A549 (cell line): ENCODE data around the gene RHOT2. TPM values are rescaled to one million over a fixed set of nuclear protein-coding genes. Genes with fewer than 3 reads are reported as not detected.

Source experiments
- ATAC-seq, 2 experiments: fragments of 200-7000 bp in 1 of 2; fragments of >200 bp in 1 of 2; cut with Nextera tagmentation in 1 of 2; cut with Tn5 transposase in 1 of 2; 3 replicates each; pipeline versions ENCODE4 v1.8.0 to v1.9.1; 2018 to 2020; ENCODE audit warnings: mild to moderate bottlenecking in 1 of 2, moderate library complexity in 1 of 2
- CTCF ChIA-PET: fragments of 300-600 bp; sonication (Branson Sonifier 250); formaldehyde crosslinking; extraction: SDS; loops from one replicate; lab custom pipeline; 2021; ENCODE audit warnings: antibody characterized with exemption, inconsistent platforms; lab: Yijun Ruan, JAX
- POLR2A ChIA-PET: fragments of 350-600 bp; formaldehyde crosslinking; extraction: SDS; loops from one replicate; lab custom pipeline; 2021; ENCODE audit warnings: antibody characterized with exemption, inconsistent platforms; lab: Yijun Ruan, JAX
- DNase-seq, 2 experiments: peaks; one replicate each; pipeline versions ENCODE4 v3.0.0 to v3.0.0-alpha.2; 2011 to 2016; ENCODE audit warnings: low read depth in 1 of 2, low spot score in 1 of 2
- FAIRE-seq: peaks from 2 replicates; lab custom pipeline; 2011; peaks lifted over from hg19 to GRCh38; lab: Jason Lieb, UNC
- H3K27ac ChIP-seq, 2 experiments: fragments of >200 bp; sonication (Bioruptor Twin); formaldehyde crosslinking; 3 replicates each; pipeline ENCODE4 v1.5.1; 2016 to 2017
- H3K4me1 ChIP-seq: fragments of >200 bp; sonication (Bioruptor Twin); formaldehyde crosslinking; 3 replicates; pipeline ENCODE4 v1.6.1; 2016
- H3K4me2 ChIP-seq: fragments of >200 bp; sonication (Bioruptor Twin); formaldehyde crosslinking; 3 replicates; pipeline ENCODE4 v1.6.1; 2016
- H3K4me3 ChIP-seq: fragments of >200 bp; sonication (Bioruptor Twin); formaldehyde crosslinking; 3 replicates; pipeline ENCODE4 v1.5.1; 2016
- H3K9me3 ChIP-seq: fragments of >200 bp; sonication (Bioruptor Twin); formaldehyde crosslinking; 3 replicates; pipeline ENCODE4 v1.6.1; 2016
- CBX2 ChIP-seq: fragments of 200-600 bp; sonication (generic); IDR thresholded peaks from 2 replicates; pipeline ENCODE4 v1.6.1; 2016; ENCODE audit warnings: low read depth, mild to moderate bottlenecking, borderline replicate concordance
- CEBPB ChIP-seq, 2 experiments: fragments of >200 bp in 1 of 2; sonication (Bioruptor Twin) in 1 of 2; formaldehyde crosslinking in 1 of 2; IDR thresholded peaks; 2 replicates each; pipeline ENCODE4 v1.6.1; 2012 to 2016
- CHD2 ChIP-seq: fragments of 150-350 bp; IDR thresholded peaks from 2 replicates; pipeline ENCODE4 v1.6.1; 2014; ENCODE audit warnings: low read length; ENCODE audit not compliant: partially characterized antibody
- CHD4 ChIP-seq: fragments of 200-600 bp; sonication (generic); IDR thresholded peaks from 2 replicates; pipeline ENCODE4 v1.6.1; 2016; ENCODE audit warnings: antibody characterized with exemption, mild to moderate bottlenecking, borderline replicate concordance
- EHMT2 ChIP-seq: fragments of 200-600 bp; sonication (generic); IDR thresholded peaks from 2 replicates; pipeline ENCODE4 v1.6.1; 2016; ENCODE audit warnings: antibody characterized with exemption, low read depth, mild to moderate bottlenecking, moderate library complexity
- ESRRA ChIP-seq: fragments of 150-350 bp; IDR thresholded peaks from 2 replicates; pipeline ENCODE4 v1.6.1; 2014; ENCODE audit warnings: mild to moderate bottlenecking, low read length, borderline replicate concordance
- GATA3 ChIP-seq: IDR thresholded peaks from 2 replicates; pipeline ENCODE4 v1.6.1; 2012; ENCODE audit warnings: borderline replicate concordance
- HEYL ChIP-seq: fragments of 250-450 bp; sonication (Bioruptor Pico); IDR thresholded peaks from 2 replicates; pipeline ENCODE4 v1.8.0; 2021; ENCODE audit warnings: mild to moderate bottlenecking, moderate library complexity
- HOXB13 ChIP-seq: fragments of 250-450 bp; sonication (Bioruptor Pico); IDR thresholded peaks from 2 replicates; pipeline ENCODE4 v1.5.0; 2020; ENCODE audit warnings: low read depth, mild to moderate bottlenecking, moderate library complexity
- JUN ChIP-seq, 2 experiments: fragments of >200 bp; sonication (Bioruptor Twin); formaldehyde crosslinking; IDR thresholded peaks; 2 replicates in 1 of 2; 3 replicates in 1 of 2; pipeline ENCODE4 v1.6.1; 2016 to 2017
- KDM1A ChIP-seq: fragments of 200-600 bp; sonication (generic); IDR thresholded peaks from 2 replicates; pipeline ENCODE4 v1.6.1; 2016; ENCODE audit warnings: low read depth, mild to moderate bottlenecking
- NFE2L2 ChIP-seq: fragments of 150-350 bp; conservative IDR thresholded peaks from 2 replicates; pipeline ENCODE4 v1.6.1; 2014; ENCODE audit warnings: low read length
- POLR2A ChIP-seq: IDR thresholded peaks from 2 replicates; pipeline ENCODE4 v1.6.1; 2012; ENCODE audit warnings: mild to moderate bottlenecking, low read length
- POLR2AphosphoS2 ChIP-seq: conservative IDR thresholded peaks from 2 replicates; pipeline ENCODE4 v1.6.1; 2012; ENCODE audit warnings: low read length, improper control_type of control experiment, inconsistent platforms
- RARB ChIP-seq: fragments of 250-450 bp; sonication (Bioruptor Pico); IDR thresholded peaks from 2 replicates; pipeline ENCODE4 v1.8.0; 2021; ENCODE audit warnings: mild to moderate bottlenecking, moderate library complexity
- RCOR1 ChIP-seq: fragments of 150-350 bp; IDR thresholded peaks from 2 replicates; pipeline ENCODE4 v1.6.1; 2014; ENCODE audit warnings: antibody characterized with exemption, low read length, low read depth
- TFCP2L1 ChIP-seq: fragments of 250-450 bp; sonication (Bioruptor Pico); IDR thresholded peaks from 2 replicates; pipeline ENCODE4 v1.5.0; 2021; ENCODE audit warnings: mild to moderate bottlenecking
- ZFP36 ChIP-seq: fragments of 450-650 bp; IDR thresholded peaks from 2 replicates; pipeline ENCODE4 v1.6.1; 2014; ENCODE audit warnings: borderline replicate concordance; ENCODE audit not compliant: partially characterized antibody
- ZNF302 ChIP-seq: fragments of 250-450 bp; sonication (Bioruptor Pico); IDR thresholded peaks from 2 replicates; pipeline ENCODE4 v1.9.0; 2021; ENCODE audit warnings: inconsistent platforms, mild to moderate bottlenecking, moderate library complexity
- ZSCAN20 ChIP-seq: fragments of 250-450 bp; sonication (Bioruptor Pico); IDR thresholded peaks from 2 replicates; pipeline ENCODE4 v1.8.0; 2022; ENCODE audit warnings: mild to moderate bottlenecking, moderate library complexity
- WGBS: methylation state at CpG from one replicate; pipeline ENCODE4 v1.1.6; 2017; ENCODE audit errors: missing lambda C conversion rate; 5-methylcytosine and 5-hydroxymethylcytosine counted together
- polyA plus RNA-seq, 4 experiments: library from polyadenylated mRNA; depleted of rRNA in 3 of 4; stranded (reverse); fragments of >200 nt; fragmentation: RNase III in 1 of 4; extraction: RNeasy Plus Mini Kit Qiagen cat#74134 plus additional on column Dnase treatment in 1 of 4; gene quantifications; 2 replicates in 3 of 4; 3 replicates in 1 of 4; pipeline ENCODE4 v1.2.3, GENCODE V29; 2011 to 2017
- TF ChIP-seq, protein P1 (sequence below): IDR thresholded peaks from 2 replicates; pipeline ENCODE4 v1.6.1; 2012; ENCODE audit warnings: low read depth, borderline replicate concordance
- TF ChIP-seq, protein P2 (sequence below): fragments of 250-450 bp; sonication (Bioruptor Pico); IDR thresholded peaks from 2 replicates; pipeline ENCODE4 v1.5.0; 2020; ENCODE audit warnings: low read depth, mild to moderate bottlenecking, moderate library complexity

RHOT2 gene
- polyA plus RNA-seq, 2 of the 4 experiments (the other 2 are of a cell fraction) = 38.0 to 83.1 TPM

DNA sequence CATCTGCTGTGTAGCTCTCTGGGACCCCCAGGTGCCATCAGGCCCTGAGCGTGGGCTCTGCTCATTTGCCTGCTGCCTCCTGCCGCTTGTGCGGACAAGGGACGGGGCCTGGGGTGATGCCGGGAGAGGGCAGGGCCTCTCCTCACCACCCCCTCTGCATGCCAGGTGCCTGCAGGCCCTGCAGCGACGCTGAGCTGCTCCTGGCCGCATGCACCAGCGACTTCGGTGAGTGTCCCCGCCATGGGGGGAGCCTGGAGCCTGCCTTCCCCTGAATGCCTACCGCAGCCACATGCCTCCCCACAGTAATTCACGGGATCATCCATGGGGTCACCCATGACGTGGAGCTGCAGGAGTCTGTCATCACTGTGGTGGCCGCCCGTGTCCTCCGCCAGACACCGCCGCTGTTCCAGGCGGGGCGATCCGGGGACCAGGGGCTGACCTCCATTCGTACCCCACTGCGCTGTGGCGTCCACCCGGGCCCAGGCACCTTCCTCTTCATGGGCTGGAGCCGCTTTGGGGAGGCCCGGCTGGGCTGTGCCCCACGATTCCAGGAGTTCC lies 48.9 kb downstream of the RHOT2 start:
- H3K27ac ChIP-seq = peak overlapping the region; percentile 80 to 99; a peak in 5 of 6 replicates

DNA sequence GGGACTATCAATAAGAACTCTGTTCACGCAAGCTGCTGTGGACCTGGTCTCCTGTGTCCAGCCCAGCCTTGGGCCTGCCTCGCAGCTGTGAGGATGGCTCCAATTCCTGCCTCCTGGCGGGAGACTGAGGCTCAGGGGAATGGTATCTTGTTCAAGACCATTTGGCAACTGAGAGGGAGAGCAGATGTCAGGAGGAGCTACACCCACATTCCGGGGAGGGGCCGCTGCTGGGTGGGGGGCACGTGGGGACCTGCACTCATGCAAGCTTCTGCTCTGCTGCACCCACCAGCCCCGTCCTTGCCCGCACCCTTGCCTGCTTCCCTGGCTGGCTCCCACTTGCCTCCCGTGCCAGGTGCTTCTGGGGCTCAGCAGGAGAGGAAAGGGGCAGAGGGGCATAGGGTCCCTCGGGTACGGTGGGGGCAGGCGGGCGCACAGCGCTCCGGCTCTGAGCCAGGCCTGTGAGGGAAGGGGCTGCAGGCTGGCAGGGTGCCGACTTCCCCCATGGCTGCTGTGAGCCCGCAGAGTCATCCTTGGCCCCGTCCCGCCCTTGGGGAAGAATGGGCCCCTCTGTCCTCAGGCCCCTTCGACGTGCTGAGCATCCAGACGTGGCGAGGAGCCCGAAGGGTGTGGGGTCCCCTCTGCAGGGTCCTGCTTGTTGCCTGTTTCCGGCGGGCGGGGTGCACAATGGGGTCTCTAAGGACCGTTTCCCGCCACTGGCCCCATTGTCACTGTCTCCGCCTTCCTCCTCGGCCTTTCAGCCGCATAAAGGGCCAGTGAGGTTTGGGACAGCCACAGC lies 49.7 kb downstream of the RHOT2 start:
- FAIRE-seq (no peak), DNase-seq (no peak), ATAC-seq (no peak)
- TF ChIP-seq, protein P1, sequence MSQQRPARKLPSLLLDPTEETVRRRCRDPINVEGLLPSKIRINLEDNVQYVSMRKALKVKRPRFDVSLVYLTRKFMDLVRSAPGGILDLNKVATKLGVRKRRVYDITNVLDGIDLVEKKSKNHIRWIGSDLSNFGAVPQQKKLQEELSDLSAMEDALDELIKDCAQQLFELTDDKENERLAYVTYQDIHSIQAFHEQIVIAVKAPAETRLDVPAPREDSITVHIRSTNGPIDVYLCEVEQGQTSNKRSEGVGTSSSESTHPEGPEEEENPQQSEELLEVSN = no peak
- no peak for TF ChIP-seq RARB
- no peak for TF ChIP-seq HEYL
- no peak; a peak in 1 of 5 replicates for TF ChIP-seq JUN (IDR thresholded peaks at IDR 0.05)
- TF ChIP-seq CBX2 = no peak
- no peak for TF ChIP-seq HOXB13 (CRISPR knock-in tag)
- TF ChIP-seq ZSCAN20 = no peak
- no peak for TF ChIP-seq ESRRA
- no peak for TF ChIP-seq EHMT2
- TF ChIP-seq NFE2L2 = no peak
- no peak for TF ChIP-seq KDM1A
- no peak for TF ChIP-seq POLR2AphosphoS2
- TF ChIP-seq, protein P2, sequence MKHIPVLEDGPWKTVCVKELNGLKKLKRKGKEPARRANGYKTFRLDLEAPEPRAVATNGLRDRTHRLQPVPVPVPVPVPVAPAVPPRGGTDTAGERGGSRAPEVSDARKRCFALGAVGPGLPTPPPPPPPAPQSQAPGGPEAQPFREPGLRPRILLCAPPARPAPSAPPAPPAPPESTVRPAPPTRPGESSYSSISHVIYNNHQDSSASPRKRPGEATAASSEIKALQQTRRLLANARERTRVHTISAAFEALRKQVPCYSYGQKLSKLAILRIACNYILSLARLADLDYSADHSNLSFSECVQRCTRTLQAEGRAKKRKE (CRISPR knock-in tag) = no peak
- no peak for TF ChIP-seq GATA3
- TF ChIP-seq CEBPB (IDR thresholded peaks at IDR 0.05) = no peak
- no peak for TF ChIP-seq CHD2
- no peak for TF ChIP-seq RCOR1
- Histone ChIP-seq H3K4me3 (no peak overlapping the region), H3K4me2 (peak overlapping the region; percentile 94; the same call in 1 of the 3 replicates), H3K4me1 (peaks cover 67% of the 10 kb centered on the region), H3K27ac (peak overlapping the region in 1 of 2 experiments; percentile 99; a peak in 3 of 6 replicates), H3K9me3 (no peaks in the 10 kb centered on the region)
- ChIA-PET CTCF (interaction anchor here (2.1 to 25.1 kb wide), 5 partner anchors 10 to 69 kb away, joined by 7 to 656 read pairs (median 15); partner anchors contain the start of genes ANTKMT, CCDC78, CHTF18 and CIAO3), POLR2A (no interaction called here)
- WGBS = 88% methylated on average over 30 of the region's 32 CpGs

More for the DNA sequence above, 48.9 kb downstream of the RHOT2 start:
- Histone ChIP-seq H3K4me1 (peaks cover 71% of the 10 kb centered on the region), H3K4me3 (peak overlapping the region; percentile 64), H3K4me2 (peak overlapping the region; percentile 94), H3K9me3 (no peaks in the 10 kb centered on the region)
- TF ChIP-seq POLR2A (no peak), ZFP36 (no peak), ZNF302 (CRISPR knock-in tag) (no peak), CHD4 (no peak), TFCP2L1 (CRISPR knock-in tag) (no peak)
- WGBS = 94% methylated on average over 6 of the region's 29 CpGs
- ChIA-PET POLR2A (interaction anchor here (2.4 kb wide), 2 partner anchors 8 to 11 kb away, joined by 12 to 23 read pairs; partner anchors contain the start of gene CCDC78), CTCF (interaction anchor here (1.3 to 25.1 kb wide), 7 partner anchors 10 to 69 kb away, joined by 5 to 656 read pairs (median 11); partner anchors contain the start of genes ANTKMT, CCDC78, CHTF18 and CIAO3)
- ATAC-seq (no peak), DNase-seq (no peak), FAIRE-seq (no peak)

DNA sequence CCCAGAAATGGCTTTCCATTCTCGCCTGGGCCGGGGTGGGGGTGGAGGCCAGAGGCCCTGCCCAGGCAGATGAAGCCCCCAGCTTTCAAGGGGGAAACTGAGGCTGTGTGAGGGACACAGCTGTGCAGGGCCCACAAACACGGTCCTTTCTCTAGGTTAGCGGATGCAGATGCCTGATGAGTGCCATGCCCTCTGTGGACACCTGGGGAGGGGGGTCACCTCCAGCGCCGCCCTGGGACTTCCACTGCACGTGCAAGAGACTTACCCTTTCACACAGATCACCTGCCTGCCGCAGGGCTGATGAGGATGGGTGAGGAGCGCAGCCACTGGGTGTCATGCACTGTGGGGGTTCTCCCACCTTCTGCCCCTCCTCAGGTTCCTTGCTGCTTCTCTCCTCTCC lies 50.5 kb downstream of the RHOT2 start:
- ChIA-PET CTCF (interaction anchor here (12.2 to 28.0 kb wide), 3 partner anchors 4 to 68 kb away, joined by 169 to 656 read pairs (median 656); partner anchors contain the start of genes ANTKMT, CCDC78, CHTF18 and CIAO3), POLR2A (no interaction called here)
- FAIRE-seq (no peak), DNase-seq (no peak), ATAC-seq (no peak)
- Histone ChIP-seq H3K4me2 (no peak overlapping the region; the same call in 2 of the 3 replicates), H3K4me3 (no peak overlapping the region), H3K27ac (peak overlapping the region in 1 of 2 experiments; percentile 99; a peak in 2 of 6 replicates), H3K4me1 (peaks cover 62% of the 10 kb centered on the region), H3K9me3 (no peaks in the 10 kb centered on the region)
- no peak for TF ChIP-seq TFCP2L1 (CRISPR knock-in tag)
- 0 out of 2 replicates have a peak, but pooled peaks have one; percentile 23 for TF ChIP-seq POLR2A
- WGBS = 87% methylated on average over 7 of the region's 9 CpGs
